OCI-M2 (cell line): Measurements from ENCODE around the gene DTWD2.

Experiments
- DNase-seq: peaks from one replicate; lab custom pipeline; 2025; ENCODE audit not compliant: unreplicated experiment; lab: John Stamatoyannopoulos, UW

Gene DTWD2

DNA sequence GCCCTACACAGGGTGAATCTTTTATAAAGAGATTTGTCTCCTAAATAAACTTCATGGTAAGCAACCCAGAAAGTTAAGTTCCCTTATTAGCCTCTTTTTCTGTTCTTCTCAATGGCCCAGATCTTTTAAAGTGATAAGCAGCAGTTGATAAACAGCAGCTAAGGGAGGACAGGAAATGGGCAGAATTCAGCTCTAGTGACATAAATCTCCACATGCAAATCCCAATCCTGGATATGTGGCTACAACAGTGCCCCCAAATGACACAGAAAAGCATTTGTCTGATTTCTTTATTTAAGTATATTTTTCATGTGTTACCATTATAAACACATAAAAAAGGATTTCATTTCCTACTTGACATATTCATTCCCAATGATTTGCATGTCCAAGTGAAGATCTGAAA lies 199.0 kb downstream of the DTWD2 start:
- no peak for DNase-seq

DNA sequence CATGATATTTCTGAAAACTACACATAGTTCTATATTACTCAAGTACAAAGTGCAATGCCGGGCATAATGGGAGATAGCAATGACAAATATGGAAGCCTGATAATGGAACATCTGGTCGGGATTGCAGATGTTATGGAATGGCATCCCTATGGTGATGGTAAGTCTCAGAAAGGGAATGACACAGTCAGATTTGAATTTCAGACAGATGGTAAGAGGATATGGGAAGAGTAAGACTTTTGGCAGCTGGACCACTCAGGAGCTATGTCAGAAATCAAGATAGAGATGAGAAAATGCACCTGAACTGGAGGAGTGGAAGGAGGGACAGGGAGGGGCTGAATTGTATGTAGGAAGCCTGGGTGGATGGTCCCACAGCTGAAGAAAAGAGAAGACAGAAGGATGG lies 200.0 kb downstream of the DTWD2 start:
- DNase-seq = no peak
